ENCODE results near the gene MIEF1. TPM values are rescaled to one million over a fixed set of nuclear protein-coding genes. Genes with fewer than 3 reads are reported as not detected.

The MIEF1 gene
- 10.6 and 11.3 TPM in 2 replicates for total RNA-seq (2014; rRNA removed; shearing (Covaris generic))

- peak; percentile 93 for DNase-seq (ENCODE audit: low read depth)
Measured at GRCh38 chr22:39502109-39502788, at the start of gene MIEF1. TSS of gene MIEF1 (plus strand) at chr22:39502290. CDS start at chr22:39511295, 9,005 bp downstream.

GRCh38 chr22:39452740-39453040 is 49.4 kb upstream of the MIEF1 start:
- no peak for DNase-seq (ENCODE audit: low read depth)

DNA sequence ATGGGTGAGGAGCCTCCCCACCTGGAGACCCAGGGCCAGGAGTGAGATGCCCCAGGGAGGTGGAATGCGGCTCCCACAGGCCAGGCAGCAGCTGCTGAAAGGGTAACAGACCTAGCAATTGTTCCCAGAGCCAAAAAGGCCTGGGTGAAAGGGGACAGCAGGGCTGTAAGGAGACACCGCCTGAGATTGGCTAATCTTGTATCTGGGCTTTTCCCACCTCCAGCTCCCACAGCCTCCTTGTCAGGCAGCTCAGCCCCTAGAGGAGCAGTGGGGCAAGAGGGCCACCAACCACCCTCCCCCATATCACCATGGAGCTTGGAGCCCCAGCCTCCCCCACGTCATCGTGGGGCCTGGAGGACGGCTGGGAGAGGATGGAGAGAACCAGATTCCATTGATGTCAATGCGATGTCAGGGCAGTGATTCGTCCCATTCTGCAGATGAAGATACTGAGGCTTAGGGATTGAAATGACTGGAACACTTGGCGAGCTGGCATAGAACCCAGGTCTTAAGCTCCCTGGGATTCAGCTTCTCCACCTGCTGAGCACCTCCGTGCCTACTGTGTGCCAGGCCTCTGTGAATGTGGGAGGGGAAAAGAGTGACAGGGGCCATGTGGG is 48.2 kb upstream of the MIEF1 start:
- DNase-seq (ENCODE audit: low read depth), result no peak

DNA sequence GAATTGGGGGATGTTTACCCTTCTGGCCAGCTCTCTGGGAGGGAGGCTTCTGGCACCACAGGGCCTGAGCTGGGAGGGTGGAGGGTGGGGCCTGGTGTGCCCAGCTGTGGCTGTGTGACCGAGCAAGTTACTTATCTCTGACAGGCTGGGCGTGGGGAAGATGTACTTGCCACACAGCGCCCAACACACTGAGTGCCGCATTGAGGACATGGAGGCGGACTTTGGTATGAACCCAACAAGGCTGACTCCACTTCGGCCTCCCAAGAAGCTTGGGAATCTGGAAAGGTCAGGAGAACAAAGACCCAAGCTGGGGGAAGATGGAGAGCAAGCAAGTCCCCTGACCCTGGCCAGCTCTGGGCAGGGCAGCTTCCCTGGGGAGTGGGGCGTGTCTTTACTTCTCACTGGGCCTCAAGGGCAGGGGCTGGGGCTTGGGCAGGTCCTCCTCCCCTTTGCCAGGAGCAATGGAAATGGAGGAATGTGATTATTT is 47.7 kb upstream of the MIEF1 start:
- no peak for DNase-seq (ENCODE audit: low read depth)

GRCh38 chr22:39456522-39457197 is 45.4 kb upstream of the MIEF1 start, which contains the start of gene MGAT3:
TSS of gene MGAT3 (plus strand) at chr22:39457012. CDS start at chr22:39487348, 30,336 bp downstream.
- no peak for DNase-seq (ENCODE audit: low read depth)

- DNase-seq (ENCODE audit: low read depth), result no peak
Measured at GRCh38 chr22:39457198-39457555, 44.9 kb upstream of the MIEF1 start.

DNA sequence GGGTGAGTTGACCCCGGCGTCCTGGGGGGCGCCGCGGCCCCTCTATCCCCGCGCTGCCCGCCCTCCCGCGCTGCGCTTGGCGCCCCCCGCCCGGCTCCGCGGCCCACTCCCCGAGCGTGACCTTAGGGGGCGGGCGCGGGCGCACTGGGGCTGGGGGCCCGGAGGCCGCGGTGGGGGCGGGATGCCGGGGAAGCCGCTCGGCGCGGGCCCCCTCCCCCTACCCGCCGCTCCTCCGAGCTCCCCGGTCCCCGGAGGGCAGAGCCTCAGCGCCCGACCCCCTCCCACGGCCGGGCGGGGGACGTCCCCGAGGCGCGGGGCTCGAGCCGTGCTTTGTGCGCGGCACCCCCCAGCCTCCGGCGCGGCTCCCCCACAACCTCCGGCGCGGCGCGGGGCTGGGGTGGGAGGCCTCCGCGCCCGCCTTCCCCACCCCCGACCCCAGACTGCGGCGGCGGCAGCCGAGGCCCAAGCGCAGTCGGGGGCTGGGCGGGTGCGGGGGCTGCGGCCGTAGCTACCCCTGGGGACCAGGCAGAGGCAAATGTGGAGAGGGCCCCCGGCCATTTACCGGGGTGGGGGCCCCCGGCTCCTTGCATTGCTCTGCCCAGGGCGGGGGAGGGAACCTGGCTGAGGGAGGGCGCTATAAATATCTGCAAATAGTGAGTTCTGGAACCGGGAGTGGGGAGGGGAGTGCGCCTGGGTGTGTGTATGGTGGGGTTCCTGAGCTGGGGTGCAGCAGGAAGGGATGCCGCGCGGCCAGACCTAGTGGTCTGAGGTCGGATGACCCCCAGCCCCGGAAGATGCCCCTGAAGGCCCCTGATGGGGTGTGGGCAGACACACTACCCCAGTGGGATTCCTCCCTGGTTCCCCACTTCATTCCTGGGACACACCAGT is 44.3 kb upstream of the MIEF1 start:
- DNase-seq (ENCODE audit: low read depth), result no peak

DNA sequence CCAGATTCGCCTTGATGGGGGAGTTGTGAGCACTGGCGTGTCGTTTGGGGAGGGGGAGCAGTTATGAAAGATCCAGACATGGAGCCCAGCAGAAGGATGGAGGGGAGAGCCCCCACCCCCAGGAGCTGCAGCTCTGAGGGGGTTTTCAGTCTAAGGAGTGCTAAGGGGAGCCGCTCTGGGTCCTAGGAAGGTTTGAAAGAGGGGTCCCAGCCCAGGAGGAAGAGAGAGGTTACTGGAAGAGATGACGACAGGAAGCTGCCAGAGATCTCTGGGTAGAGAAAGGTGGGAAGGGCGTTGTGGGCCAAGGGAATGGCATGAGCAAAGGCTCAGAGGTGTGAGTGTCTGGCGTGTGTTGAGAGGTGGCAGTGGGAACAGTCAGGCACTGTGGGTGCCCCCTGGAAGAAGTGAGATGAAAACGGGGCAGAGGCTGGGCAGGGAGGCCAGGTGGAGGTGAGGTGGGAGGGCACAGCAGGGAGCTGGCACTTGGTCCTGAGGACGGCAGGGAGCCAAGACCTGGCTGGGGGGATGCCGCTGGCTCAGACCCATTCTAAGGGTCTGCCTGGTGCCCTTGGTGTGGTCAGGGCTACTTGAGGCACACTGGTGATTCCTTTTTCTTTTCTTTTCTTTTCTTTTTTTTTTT is 43.5 kb upstream of the MIEF1 start:
- no peak for DNase-seq (ENCODE audit: low read depth)

- no peak for DNase-seq (ENCODE audit: low read depth)
Measured at GRCh38 chr22:39459681-39460080, 42.4 kb upstream of the MIEF1 start.

- DNase-seq (ENCODE audit: low read depth), result no peak
Measured at GRCh38 chr22:39462443-39463221, 39.5 kb upstream of the MIEF1 start.

DNA sequence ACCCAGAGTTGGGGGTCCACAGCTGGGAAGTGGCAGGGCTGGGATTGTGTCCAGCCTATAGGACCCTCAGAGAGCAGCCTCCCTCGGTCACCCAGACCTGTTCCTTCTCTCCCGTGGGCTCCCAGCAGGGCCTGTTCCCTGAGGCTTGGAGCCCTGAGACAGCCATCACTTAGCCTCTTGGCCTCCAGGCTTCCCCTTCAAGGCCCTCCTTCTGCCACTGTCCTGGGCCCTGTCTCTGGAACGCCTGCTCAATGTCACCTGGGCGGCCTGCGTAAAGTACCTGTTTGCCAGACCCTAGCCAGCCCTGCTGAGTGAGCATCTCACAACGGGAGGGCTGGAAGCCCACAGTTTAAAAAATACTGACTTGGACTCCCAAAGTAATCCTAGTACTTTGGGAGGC is 38.8 kb upstream of the MIEF1 start:
- no peak for DNase-seq (ENCODE audit: low read depth)

GRCh38 chr22:39463931-39464390 is 38.1 kb upstream of the MIEF1 start:
- DNase-seq (ENCODE audit: low read depth), result no peak

DNA sequence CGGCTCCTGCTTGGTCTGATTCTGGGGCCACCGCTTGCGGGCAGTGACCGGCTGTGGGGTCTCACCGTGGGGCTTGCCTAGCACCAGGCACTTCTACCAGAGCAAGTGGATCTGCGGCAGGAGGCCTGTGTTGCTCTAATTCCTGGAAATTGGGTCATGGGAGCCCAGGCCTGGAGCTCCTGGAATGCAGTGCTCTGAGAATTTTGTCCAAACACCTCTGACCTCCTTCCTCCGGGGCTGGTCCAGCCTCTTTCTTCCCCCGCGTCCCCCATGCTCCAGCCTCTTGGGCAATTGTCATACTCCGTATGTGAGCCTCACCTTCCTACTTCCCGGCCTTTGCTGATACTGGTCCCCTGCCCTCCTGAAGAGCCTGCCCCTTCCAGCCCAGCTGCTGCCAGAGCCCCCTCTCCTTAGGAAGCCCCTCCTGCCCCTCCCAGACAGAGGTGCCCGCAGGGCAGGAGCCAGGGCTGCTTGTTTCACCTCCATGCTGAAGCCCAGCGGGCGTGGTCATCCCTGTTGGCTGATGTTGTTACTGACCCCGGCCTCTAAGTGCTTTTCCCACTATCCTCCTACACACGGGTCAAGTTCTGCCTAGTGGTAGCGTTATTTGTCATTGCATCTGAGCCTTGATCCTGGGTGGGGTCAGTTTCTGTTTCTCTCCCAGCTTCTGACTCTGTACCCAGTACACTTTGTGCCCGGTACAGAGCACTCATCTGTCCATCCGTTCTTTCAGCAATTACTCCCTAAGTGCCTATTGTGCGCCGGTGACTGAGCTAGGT is 35.7 kb upstream of the MIEF1 start:
- no peak for DNase-seq (ENCODE audit: low read depth)

DNA sequence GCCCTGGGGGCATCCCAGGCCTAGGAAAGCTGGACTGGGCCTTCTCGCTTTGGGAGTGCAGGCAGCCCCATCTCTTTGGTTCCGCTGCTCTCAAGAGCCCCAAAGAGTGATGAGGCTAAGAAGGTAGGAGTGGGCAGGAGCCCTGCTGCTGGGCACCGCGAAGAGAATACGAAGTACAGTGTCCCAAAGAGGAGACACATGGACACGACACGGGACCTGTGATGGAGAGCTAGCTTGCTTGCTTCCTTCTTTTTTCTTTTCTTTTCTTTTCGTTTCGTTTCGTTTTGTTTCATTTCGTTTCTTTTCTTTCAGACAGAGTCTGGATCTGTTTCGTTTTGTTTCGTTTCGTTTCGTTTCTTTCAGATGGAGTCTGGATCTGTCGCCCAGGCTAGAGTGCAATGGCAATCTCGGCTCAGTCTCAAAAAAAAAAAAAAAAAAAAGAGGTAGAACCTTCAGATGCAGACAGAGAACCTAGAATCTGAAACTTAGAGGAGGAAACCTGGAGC is 34.6 kb upstream of the MIEF1 start:
- no peak for DNase-seq (ENCODE audit: low read depth)

- no peak for DNase-seq (ENCODE audit: low read depth)
Measured at GRCh38 chr22:39468487-39469325, 33.4 kb upstream of the MIEF1 start.

DNA sequence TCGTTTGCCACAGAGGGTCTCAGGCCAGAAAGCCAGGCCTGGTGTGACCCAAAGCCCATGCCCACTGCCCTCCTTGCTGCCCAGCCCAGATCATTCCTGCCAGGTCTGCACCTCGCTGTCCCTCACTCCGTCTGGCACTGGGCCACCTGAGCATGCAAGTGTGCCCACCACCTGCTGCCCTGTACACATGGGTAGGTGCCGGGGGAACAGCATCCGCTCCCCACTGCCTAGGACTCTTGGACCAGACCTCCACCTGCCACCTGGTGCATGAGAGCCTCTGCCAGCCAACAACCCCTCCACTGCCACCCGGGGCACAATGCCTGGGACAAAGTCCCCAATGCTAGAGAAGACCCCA is 32.8 kb upstream of the MIEF1 start:
- no peak for DNase-seq (ENCODE audit: low read depth)

- no peak for DNase-seq (ENCODE audit: low read depth)
Measured at GRCh38 chr22:39469681-39470450, 32.2 kb upstream of the MIEF1 start.
